ENCODE data around the gene CBLIF.

DNA sequence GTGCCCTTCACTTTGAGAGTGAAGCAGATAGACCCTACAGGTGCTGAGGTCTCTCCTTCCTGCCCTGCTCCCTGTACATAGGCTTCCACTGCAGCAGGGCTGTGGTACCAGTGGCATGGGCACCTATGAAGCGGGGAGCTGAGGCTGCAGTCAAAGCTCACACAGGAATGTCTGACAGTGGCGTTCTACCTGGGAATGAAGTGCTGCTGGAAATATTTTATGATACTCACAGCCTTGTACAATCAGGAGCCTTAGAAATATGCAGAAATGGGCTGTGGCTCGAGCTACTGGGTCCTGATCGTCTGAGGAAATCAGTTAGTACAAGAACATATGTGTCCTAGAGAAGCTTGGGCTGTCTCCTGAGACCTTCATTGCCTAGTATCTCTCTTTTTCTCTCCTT lies 59.5 kb downstream of the CBLIF start:
- TF ChIP-seq, protein P1, sequence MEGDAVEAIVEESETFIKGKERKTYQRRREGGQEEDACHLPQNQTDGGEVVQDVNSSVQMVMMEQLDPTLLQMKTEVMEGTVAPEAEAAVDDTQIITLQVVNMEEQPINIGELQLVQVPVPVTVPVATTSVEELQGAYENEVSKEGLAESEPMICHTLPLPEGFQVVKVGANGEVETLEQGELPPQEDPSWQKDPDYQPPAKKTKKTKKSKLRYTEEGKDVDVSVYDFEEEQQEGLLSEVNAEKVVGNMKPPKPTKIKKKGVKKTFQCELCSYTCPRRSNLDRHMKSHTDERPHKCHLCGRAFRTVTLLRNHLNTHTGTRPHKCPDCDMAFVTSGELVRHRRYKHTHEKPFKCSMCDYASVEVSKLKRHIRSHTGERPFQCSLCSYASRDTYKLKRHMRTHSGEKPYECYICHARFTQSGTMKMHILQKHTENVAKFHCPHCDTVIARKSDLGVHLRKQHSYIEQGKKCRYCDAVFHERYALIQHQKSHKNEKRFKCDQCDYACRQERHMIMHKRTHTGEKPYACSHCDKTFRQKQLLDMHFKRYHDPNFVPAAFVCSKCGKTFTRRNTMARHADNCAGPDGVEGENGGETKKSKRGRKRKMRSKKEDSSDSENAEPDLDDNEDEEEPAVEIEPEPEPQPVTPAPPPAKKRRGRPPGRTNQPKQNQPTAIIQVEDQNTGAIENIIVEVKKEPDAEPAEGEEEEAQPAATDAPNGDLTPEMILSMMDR (IDR thresholded peaks at IDR 0.05), result no peak
- no peak for TF ChIP-seq POLR2A (IDR thresholded peaks at IDR 0.05)

Measured in adrenal gland (tissue), 5 donors.